IMR-90 (cell line): ENCODE results near the gene FAM193B. TPM values are rescaled to one million over a fixed set of nuclear protein-coding genes. Genes with fewer than 3 reads are reported as not detected.

Source experiments
- ATAC-seq: fragments of 200-7000 bp; cut with Tn5 transposase; 2 replicates; pipeline ENCODE4 v1.9.1; 2020; ENCODE audit warnings: low read depth, mild to moderate bottlenecking, moderate library complexity
- BruUV-seq: library from RNA; stranded (reverse); fragments of 400-500 nt; replicated peaks from 2 replicates; lab custom pipeline; 2021; lab: Mats Ljungman, UMichigan
- CTCF ChIA-PET: fragments of 300-600 bp; formaldehyde crosslinking; extraction: SDS; loops from one replicate; lab custom pipeline; 2021; ENCODE audit warnings: antibody characterized with exemption; lab: Yijun Ruan, JAX
- POLR2A ChIA-PET: fragments of 300-600 bp; sonication (Branson Sonifier 250); formaldehyde crosslinking; loops from one replicate; lab custom pipeline; 2022; ENCODE audit warnings: antibody characterized with exemption; ENCODE audit not compliant: unreplicated experiment; lab: Charles Lee
- DNase-seq: peaks from one replicate; pipeline ENCODE4 v3.0.0; 2013
- H2AFZ ChIP-seq: replicated peaks from 2 replicates; pipeline ENCODE3; 2013; ENCODE audit warnings: low read length, mild to moderate bottlenecking; ENCODE audit not compliant: poor library complexity
- H2AK5ac ChIP-seq: 2 replicates; pipeline ENCODE4 v1.6.1; 2013; ENCODE audit warnings: low read depth, low read length, inconsistent platforms
- H2AK9ac ChIP-seq: replicated peaks from 2 replicates; pipeline ENCODE3; 2013; ENCODE audit warnings: mild to moderate bottlenecking, low read depth, low read length, moderate library complexity; ENCODE audit not compliant: poor library complexity
- H2BK120ac ChIP-seq: 2 replicates; pipeline ENCODE4 v1.6.1; 2013; ENCODE audit warnings: low read depth, low read length, inconsistent platforms
- H2BK15ac ChIP-seq: 3 replicates; pipeline ENCODE4 v1.6.1; 2013; ENCODE audit warnings: low read depth, low read length, inconsistent platforms
- H2BK20ac ChIP-seq: 2 replicates; pipeline ENCODE4 v1.6.1; 2013; ENCODE audit warnings: low read depth, mild to moderate bottlenecking, inconsistent platforms, low read length, moderate library complexity
- H2BK5ac ChIP-seq: 2 replicates; pipeline ENCODE4 v1.6.1; 2013; ENCODE audit warnings: mild to moderate bottlenecking, low read depth, low read length, inconsistent platforms; ENCODE audit not compliant: poor library complexity, severe bottlenecking
- H3K14ac ChIP-seq: replicated peaks from 2 replicates; pipeline ENCODE4 v1.6.1; 2013; ENCODE audit warnings: low read depth, low read length, inconsistent platforms
- H3K18ac ChIP-seq: 2 replicates; pipeline ENCODE4 v1.6.1; 2013; ENCODE audit warnings: low read depth, low read length, control low read depth
- H3K23ac ChIP-seq: 2 replicates; pipeline ENCODE4 v1.6.1; 2013; ENCODE audit warnings: low read depth, low read length, inconsistent platforms
- H3K27ac ChIP-seq: 2 replicates; pipeline ENCODE4 v1.5.1; 2013; ENCODE audit warnings: mild to moderate bottlenecking, control low read depth, low read length; ENCODE audit not compliant: insufficient read depth
- H3K27me3 ChIP-seq: 2 replicates; pipeline ENCODE4 v1.6.1; 2013; ENCODE audit warnings: low read length; ENCODE audit not compliant: control insufficient read depth, insufficient read depth
- H3K36me3 ChIP-seq: 2 replicates; pipeline ENCODE4 v1.6.1; 2013; ENCODE audit warnings: low read length, mixed read lengths; ENCODE audit not compliant: control insufficient read depth, insufficient read depth
- H3K4ac ChIP-seq: 2 replicates; pipeline ENCODE4 v1.6.1; 2013; ENCODE audit warnings: low read depth, low read length, inconsistent platforms
- H3K4me1 ChIP-seq: 2 replicates; pipeline ENCODE4 v1.6.1; 2013; ENCODE audit warnings: low read length, mixed read lengths; ENCODE audit not compliant: control insufficient read depth, insufficient read depth
- H3K4me2 ChIP-seq: 2 replicates; pipeline ENCODE4 v1.6.1; 2013; ENCODE audit warnings: low read depth, mild to moderate bottlenecking, control low read depth, low read length, moderate library complexity
- H3K4me3 ChIP-seq: 2 replicates; pipeline ENCODE4 v1.5.1; 2013; ENCODE audit warnings: low read depth, mild to moderate bottlenecking, control low read depth, low read length, moderate library complexity; ENCODE audit not compliant: insufficient read depth
- H3K56ac ChIP-seq: 2 replicates; pipeline ENCODE4 v1.6.1; 2013; ENCODE audit warnings: low read length, inconsistent platforms; ENCODE audit not compliant: insufficient read depth; ENCODE audit errors: extremely low read depth
- H3K79me1 ChIP-seq, 2 experiments: 2 replicates each; pipeline ENCODE4 v1.6.1; 2013; ENCODE audit warnings: low read length in 2 of 2, inconsistent platforms in 1 of 2, low read depth in 1 of 2
- H3K9ac ChIP-seq: 2 replicates; pipeline ENCODE4 v1.6.1; 2013; ENCODE audit warnings: low read depth, low read length, control low read depth
- H3K9me1 ChIP-seq: 2 replicates; pipeline ENCODE4 v1.6.1; 2013; ENCODE audit warnings: low read length, inconsistent platforms; ENCODE audit not compliant: insufficient read depth
- H3K9me3 ChIP-seq: 2 replicates; pipeline ENCODE4 v1.6.1; 2013; ENCODE audit warnings: low read length; ENCODE audit not compliant: control insufficient read depth, insufficient read depth
- H4K20me1 ChIP-seq: 2 replicates; pipeline ENCODE4 v1.6.1; 2013; ENCODE audit warnings: low read length, inconsistent platforms; ENCODE audit not compliant: insufficient read depth
- H4K5ac ChIP-seq: 2 replicates; pipeline ENCODE4 v1.6.1; 2013; ENCODE audit warnings: mild to moderate bottlenecking, low read depth, low read length, control low read depth
- H4K8ac ChIP-seq, 2 experiments: 2 replicates each; pipeline ENCODE4 v1.6.1; 2013; ENCODE audit warnings: low read depth in 2 of 2, low read length in 2 of 2, control low read depth in 1 of 2, inconsistent platforms in 1 of 2
- H4K91ac ChIP-seq: 2 replicates; pipeline ENCODE4 v1.6.1; 2013; ENCODE audit warnings: low read depth, low read length, inconsistent platforms; ENCODE audit not compliant: insufficient read depth
- CEBPB ChIP-seq: IDR thresholded peaks from 2 replicates; pipeline ENCODE4 v1.6.1; 2012; ENCODE audit warnings: low read depth, low read length, improper control_type of control experiment
- POLR2A ChIP-seq: IDR thresholded peaks from 2 replicates; pipeline ENCODE4 v1.6.1; 2012; ENCODE audit warnings: mild to moderate bottlenecking, low read depth, low read length
- WGBS, 2 experiments: methylation state at CpG; one replicate each; pipeline versions ENCODE4 v1.1.5 to v1.1.7; 2013; ENCODE audit warnings: missing lambda C conversion rate in 2 of 2; ENCODE audit not compliant: insufficient read length in 1 of 2; ENCODE audit errors: extremely low coverage in 2 of 2; 5-methylcytosine and 5-hydroxymethylcytosine counted together
- dilution Hi-C: fragments of 300-500 bp; cut with HindIII; formaldehyde crosslinking; loops from one replicate; pipeline ENCODE4 v1.14.3; 2018; ENCODE audit warnings: low sequenced_read_pairs; ENCODE audit not compliant: unreplicated experiment
- in situ Hi-C: fragments of 300-500 bp; cut with MboI; formaldehyde crosslinking; loops from 3 replicates; pipeline ENCODE4 v1.14.3; 2019; ENCODE audit warnings: low sequenced_read_pairs, inconsistent platforms, mixed read lengths
- intact Hi-C: fragments of 100-400 bp; cut with micrococcal nuclease; formaldehyde crosslinking; loops from 2 replicates; pipeline ENCODE4 v1.10.0; 2022
- polyA plus RNA-seq, 3 experiments: library from polyadenylated mRNA; depleted of rRNA; stranded (reverse); fragments of >200 nt; gene quantifications; 2 replicates each; pipeline ENCODE4 v1.2.3, GENCODE V29; 2012; ENCODE audit warnings: low replicate concordance in 1 of 3
- total RNA-seq: library from RNA; depleted of rRNA; stranded (reverse); fragments of >200 nt; gene quantifications from 2 replicates; pipeline ENCODE4 v1.2.3, GENCODE V29; 2012

FAM193B gene
- total and polyA plus RNA-seq, 2 of the 4 experiments (the other 2 are of a cell fraction), result 9.5 to 52.2 TPM

GRCh38 chr5:177475563-177476427 is 78.6 kb downstream of the FAM193B start:
- dilution Hi-C loops (no loop called here), intact Hi-C loops (no loop called here), in situ Hi-C loops (no loop called here)
- no peak overlapping the region for H2BK15ac ChIP-seq
- no peak overlapping the region for H3K56ac ChIP-seq
- no peak overlapping the region for H3K18ac ChIP-seq
- TF ChIP-seq CEBPB (no peak), POLR2A (peak; percentile 31; the same call in 1 of the 2 replicates)
- no peak overlapping the region for H4K5ac ChIP-seq
- H3K9ac ChIP-seq, result no peak overlapping the region
- H3K9me3 ChIP-seq, result no peaks in the 10 kb centered on the region
- no peak overlapping the region for H4K91ac ChIP-seq
- H2BK120ac ChIP-seq, result no peak overlapping the region
- no peak overlapping the region for H3K27ac ChIP-seq
- H3K14ac ChIP-seq, result no peak overlapping the region
- H3K4ac ChIP-seq, result 0 out of 2 replicates have a peak overlapping the region, but pooled peaks have one; percentile 4
- POLR2A ChIA-PET, result interaction anchor here (0.5 to 0.9 kb wide), 2 partner anchors 13 to 124 kb away, joined by 3 to 7 read pairs; partner anchors contain the start of gene LMAN2
- H3K27me3 ChIP-seq, result no peaks in the 10 kb centered on the region
- peaks cover 29% of the 10 kb centered on the region for H3K4me1 ChIP-seq
- CTCF ChIA-PET, result interaction anchor here (0.9 kb wide), 1 partner anchor 121 kb away, joined by 10 read pairs; no protein-coding TSS in a partner anchor
- no peak overlapping the region for H2BK20ac ChIP-seq
- no TSS peak for BruUV-seq
- ATAC-seq (no peak), DNase-seq (no peak)
- H3K79me1 ChIP-seq, result peaks cover 0 to 23% of the 10 kb centered on the region in 2 experiments; a peak in 2 of 4 replicates
- H2BK5ac ChIP-seq, result no peak overlapping the region
- peak overlapping the region; percentile 82 for H2AK9ac ChIP-seq
- peaks cover 49% of the 10 kb centered on the region for H4K20me1 ChIP-seq
- H3K4me2 ChIP-seq, result no peak overlapping the region
- H2AK5ac ChIP-seq, result peak overlapping the region; percentile 8
- no peak overlapping the region for H3K4me3 ChIP-seq
- WGBS, 2 experiments, result no CpG with 5 or more reads among the region's 11 CpGs
- H3K36me3 ChIP-seq, result peaks cover 20% of the 10 kb centered on the region
- peaks cover 17% of the 10 kb centered on the region for H3K9me1 ChIP-seq
- H2AFZ ChIP-seq, result peak overlapping the region; percentile 64
- no peak overlapping the region for H3K23ac ChIP-seq
- no peak overlapping the region for H4K8ac ChIP-seq
